OCI-LY3 (cell line): ENCODE data around the gene ITM2C.
A peak's percentile ranks its signal among the peaks of the same experiment; 100 is the strongest.

ENCODE experiments used
- H2AFZ ChIP-seq: fragments of 200-600, 300-600 bp; shearing (Covaris generic); 2 replicates; pipeline ENCODE4 v1.6.0; 2014; ENCODE audit warnings: antibody characterized with exemption, low read depth, low read length
- H3K27ac ChIP-seq: fragments of 200-600, 300-600 bp; sonication (generic); 2 replicates; pipeline ENCODE4 v1.5.1; 2014; ENCODE audit warnings: mild to moderate bottlenecking, low read length, moderate library complexity, mixed read lengths
- H3K27me3 ChIP-seq: fragments of 200-600, 300-600 bp; sonication (generic); 2 replicates; pipeline ENCODE4 v1.6.1; 2014; ENCODE audit warnings: low read depth, low read length, mixed read lengths
- H3K36me3 ChIP-seq: fragments of 200-600, 300-600 bp; sonication (generic); replicated peaks from 2 replicates; pipeline ENCODE3; 2014; ENCODE audit warnings: low read depth, low read length, mixed read lengths
- H3K4me1 ChIP-seq: fragments of 300-600, 200-600 bp; sonication (generic); 2 replicates; pipeline ENCODE4 v1.6.1; 2014; ENCODE audit warnings: low read length, mixed read lengths
- H3K4me2 ChIP-seq: fragments of 200-600, 300-600 bp; sonication (generic); 2 replicates; pipeline ENCODE4 v1.6.1; 2014; ENCODE audit warnings: low read length, mixed read lengths
- H3K4me3 ChIP-seq: fragments of 300-600, 200-600 bp; sonication (generic); 2 replicates; pipeline ENCODE4 v1.5.1; 2014; ENCODE audit warnings: antibody characterized with exemption, mild to moderate bottlenecking, low read length, moderate library complexity
- H3K79me2 ChIP-seq: fragments of 300-600, 200-600 bp; shearing (Covaris generic); 2 replicates; pipeline ENCODE4 v1.6.1; 2014; ENCODE audit warnings: mild to moderate bottlenecking, low read length, mixed read lengths
- H3K9ac ChIP-seq: fragments of 300-600, 200-600 bp; shearing (Covaris generic); 2 replicates; pipeline ENCODE4 v1.6.0; 2014; ENCODE audit warnings: mild to moderate bottlenecking, low read length, moderate library complexity
- H3K9me3 ChIP-seq: fragments of 200-600, 300-600 bp; shearing (Covaris generic); 2 replicates; pipeline ENCODE4 v1.6.1; 2014; ENCODE audit warnings: low read length, mixed read lengths; ENCODE audit not compliant: insufficient read depth
- H4K20me1 ChIP-seq: fragments of 200-600, 300-600 bp; sonication (generic); 2 replicates; pipeline ENCODE4 v1.6.1; 2016; ENCODE audit warnings: low read length, mixed read lengths; ENCODE audit not compliant: insufficient read depth
- EZH2phosphoT487 ChIP-seq: fragments of 200-600 bp; shearing (Covaris generic); IDR thresholded peaks from 2 replicates; pipeline ENCODE4 v1.6.1; 2018; ENCODE audit warnings: antibody characterized with exemption, mixed run types, low read depth
- TF ChIP-seq, protein P1 (sequence below): fragments of 200-600, 300-600 bp; sonication (generic); IDR thresholded peaks from 2 replicates; pipeline ENCODE4 v1.5.1; 2014; ENCODE audit warnings: antibody characterized with exemption, low read length, low read depth

Gene ITM2C

DNA sequence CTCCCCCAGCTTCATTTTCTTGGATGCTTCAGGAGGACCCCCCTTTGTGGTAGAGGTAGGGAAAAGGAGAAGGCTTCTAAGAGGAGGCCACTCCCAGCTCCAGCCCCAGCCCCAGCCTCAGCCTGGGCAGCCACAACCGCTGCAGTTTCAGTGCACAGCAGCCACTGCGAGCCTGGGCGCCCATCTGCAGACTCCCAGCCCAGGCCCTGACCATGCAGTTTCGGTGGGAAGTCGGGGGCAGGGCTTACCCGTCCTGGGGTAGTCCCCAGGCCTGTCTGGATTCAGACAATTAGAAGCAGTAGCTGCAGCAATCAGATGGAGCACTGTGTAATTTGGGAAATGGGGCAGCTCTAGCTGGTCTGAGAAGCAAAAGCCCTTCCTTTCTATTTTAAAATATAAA lies 28.6 kb downstream of the ITM2C start:
- H3K4me3 ChIP-seq = peak overlapping the region; percentile 66
- no peaks in the 10 kb centered on the region; the same call in 1 of the 2 replicates for H3K79me2 ChIP-seq
- no peak for TF ChIP-seq EZH2phosphoT487
- TF ChIP-seq, protein P1, sequence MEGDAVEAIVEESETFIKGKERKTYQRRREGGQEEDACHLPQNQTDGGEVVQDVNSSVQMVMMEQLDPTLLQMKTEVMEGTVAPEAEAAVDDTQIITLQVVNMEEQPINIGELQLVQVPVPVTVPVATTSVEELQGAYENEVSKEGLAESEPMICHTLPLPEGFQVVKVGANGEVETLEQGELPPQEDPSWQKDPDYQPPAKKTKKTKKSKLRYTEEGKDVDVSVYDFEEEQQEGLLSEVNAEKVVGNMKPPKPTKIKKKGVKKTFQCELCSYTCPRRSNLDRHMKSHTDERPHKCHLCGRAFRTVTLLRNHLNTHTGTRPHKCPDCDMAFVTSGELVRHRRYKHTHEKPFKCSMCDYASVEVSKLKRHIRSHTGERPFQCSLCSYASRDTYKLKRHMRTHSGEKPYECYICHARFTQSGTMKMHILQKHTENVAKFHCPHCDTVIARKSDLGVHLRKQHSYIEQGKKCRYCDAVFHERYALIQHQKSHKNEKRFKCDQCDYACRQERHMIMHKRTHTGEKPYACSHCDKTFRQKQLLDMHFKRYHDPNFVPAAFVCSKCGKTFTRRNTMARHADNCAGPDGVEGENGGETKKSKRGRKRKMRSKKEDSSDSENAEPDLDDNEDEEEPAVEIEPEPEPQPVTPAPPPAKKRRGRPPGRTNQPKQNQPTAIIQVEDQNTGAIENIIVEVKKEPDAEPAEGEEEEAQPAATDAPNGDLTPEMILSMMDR = no peak
- no peaks in the 10 kb centered on the region for H4K20me1 ChIP-seq
- no peaks in the 10 kb centered on the region for H3K9me3 ChIP-seq
- H3K9ac ChIP-seq = peak overlapping the region; percentile 83; the same call in 1 of the 2 replicates
- H3K27ac ChIP-seq = peak overlapping the region; percentile 93
- H3K36me3 ChIP-seq = peaks cover 6% of the 10 kb centered on the region
- peak overlapping the region; percentile 97 for H3K4me2 ChIP-seq
- H2AFZ ChIP-seq = no peak overlapping the region
- no peaks in the 10 kb centered on the region for H3K27me3 ChIP-seq
- H3K4me1 ChIP-seq = peaks cover 77% of the 10 kb centered on the region

DNA sequence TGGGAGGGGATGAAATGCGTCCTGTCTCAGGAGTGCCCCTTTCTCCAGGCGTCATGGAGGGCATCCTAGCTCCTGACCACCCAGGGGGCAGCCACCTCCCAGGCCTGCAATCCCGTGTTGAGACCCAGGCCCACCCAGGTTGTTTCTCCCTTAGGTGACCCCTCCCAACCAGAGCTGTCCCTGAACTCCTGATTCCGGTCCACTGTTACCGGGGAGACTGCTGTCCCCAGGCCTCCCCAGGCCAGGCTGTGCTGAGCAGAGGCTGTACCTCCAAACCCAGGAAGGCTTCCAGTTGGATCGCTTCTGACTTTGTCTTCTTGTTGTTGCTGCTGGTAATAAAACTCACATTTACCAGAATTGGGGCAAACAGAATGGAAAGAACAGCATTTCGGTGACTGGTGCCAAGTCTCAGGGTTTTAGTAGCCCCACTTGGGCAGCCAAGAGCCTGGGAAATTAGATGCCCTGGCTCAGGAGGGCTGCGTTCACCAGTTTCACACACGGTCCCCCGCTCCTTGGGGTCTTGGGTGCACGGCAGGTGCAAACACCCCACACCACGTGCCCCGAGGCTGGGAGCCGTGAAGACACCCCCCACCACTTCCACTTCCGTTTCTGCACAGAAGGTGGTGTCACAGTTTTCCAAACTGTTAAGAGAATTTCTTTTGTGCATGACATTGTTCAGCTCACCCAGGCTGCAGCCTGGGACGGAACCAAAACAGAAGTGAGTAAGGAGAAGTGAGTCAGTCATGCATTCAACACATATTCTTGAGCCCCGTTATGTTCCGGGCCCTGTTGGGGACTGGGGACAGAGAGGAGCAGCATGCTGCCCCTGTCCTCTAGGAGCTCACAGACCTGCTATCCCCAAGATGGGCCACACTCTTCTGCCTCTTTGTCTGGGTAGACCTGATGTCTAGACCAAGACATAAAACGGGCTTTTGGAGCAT lies 29.4 kb downstream of the ITM2C start:
- no peaks in the 10 kb centered on the region for H3K9me3 ChIP-seq
- no peaks in the 10 kb centered on the region for H3K27me3 ChIP-seq
- no peak for TF ChIP-seq EZH2phosphoT487
- TF ChIP-seq, protein P1 = no peak
- H3K36me3 ChIP-seq = peaks cover 6% of the 10 kb centered on the region
- H3K9ac ChIP-seq = peak overlapping the region; percentile 83
- no peaks in the 10 kb centered on the region for H4K20me1 ChIP-seq
- H3K79me2 ChIP-seq = no peaks in the 10 kb centered on the region; the same call in 1 of the 2 replicates
- peak overlapping the region; percentile 97 for H3K4me2 ChIP-seq
- peak overlapping the region; percentile 93 for H3K27ac ChIP-seq
- H3K4me3 ChIP-seq = peak overlapping the region; percentile 66
- H3K4me1 ChIP-seq = peaks cover 81% of the 10 kb centered on the region
- no peak overlapping the region for H2AFZ ChIP-seq

DNA sequence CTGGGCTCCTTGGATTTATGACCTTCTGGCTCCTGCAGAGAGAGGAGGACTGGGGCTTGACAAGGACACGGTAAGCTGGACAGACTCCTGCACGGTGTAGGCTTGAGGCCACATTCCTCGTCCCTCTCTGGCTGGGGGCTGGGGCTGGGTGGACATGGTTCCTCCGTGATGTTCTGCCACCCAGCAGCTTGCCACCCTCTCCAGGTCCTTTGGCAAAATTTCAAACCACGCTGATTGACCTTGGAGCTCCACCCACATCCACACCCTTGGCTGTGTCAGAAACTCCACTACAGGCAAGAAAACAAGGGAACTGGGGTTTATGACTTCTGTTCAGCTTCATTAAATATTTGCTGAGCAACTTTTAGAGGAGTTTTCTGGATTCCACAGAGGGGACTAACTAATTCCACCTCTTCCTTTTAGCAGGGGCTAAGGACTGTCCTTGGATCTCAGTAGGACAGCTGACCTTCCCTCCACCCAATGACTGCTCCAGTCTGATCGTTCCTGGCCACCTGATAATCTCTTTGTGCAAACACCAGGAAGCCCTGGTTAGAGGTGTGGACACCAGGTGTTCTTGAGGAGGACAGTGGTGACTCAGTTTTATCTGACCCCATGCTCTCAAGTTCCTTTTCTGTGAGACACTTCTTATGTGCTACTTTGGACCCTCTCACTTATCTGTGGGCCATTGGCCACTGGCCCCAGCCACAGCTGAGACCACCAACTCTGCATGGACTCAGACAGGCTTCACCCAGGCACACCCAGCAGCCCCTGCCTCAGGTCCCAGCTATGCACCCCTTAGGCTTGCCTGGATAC lies 31.0 kb downstream of the ITM2C start:
- Histone ChIP-seq H3K4me3 (no peak overlapping the region), H2AFZ (no peak overlapping the region), H3K79me2 (no peaks in the 10 kb centered on the region; the same call in 1 of the 2 replicates), H3K27ac (no peak overlapping the region; the same call in 1 of the 2 replicates), H3K9me3 (no peaks in the 10 kb centered on the region), H3K4me2 (no peak overlapping the region; the same call in 1 of the 2 replicates), H3K27me3 (no peaks in the 10 kb centered on the region), H3K9ac (no peak overlapping the region), H4K20me1 (no peaks in the 10 kb centered on the region), H3K4me1 (peaks cover 94% of the 10 kb centered on the region), H3K36me3 (peaks cover 3% of the 10 kb centered on the region)
- TF ChIP-seq, protein P1 = no peak
- TF ChIP-seq EZH2phosphoT487 = no peak
